HepG2 (cell line): Measurements from ENCODE around the gene RREB1. TPM values are rescaled to one million over a fixed set of nuclear protein-coding genes. Genes with fewer than 3 reads are reported as not detected.
A peak's percentile ranks its signal among the peaks of the same experiment; 100 is the strongest.

Experiments
- ATAC-seq: fragments of 200-7000 bp; cut with Tn5 transposase; 3 replicates; pipeline ENCODE4 v1.9.1; 2020; ENCODE audit warnings: mild to moderate bottlenecking, moderate library complexity
- BruUV-seq: library from RNA; stranded (reverse); fragments of 400-500 nt; replicated peaks from 2 replicates; lab custom pipeline; 2021; lab: Mats Ljungman, UMichigan
- CTCF ChIA-PET: fragments of 300-600 bp; formaldehyde crosslinking; extraction: SDS; loops from one replicate; lab custom pipeline; 2021; ENCODE audit warnings: low total read pairs, inconsistent platforms, low intra/inter-chr PET ratio; lab: Yijun Ruan, JAX
- POLR2A ChIA-PET: fragments of 350-600 bp; sonication (Branson Sonifier 250); formaldehyde crosslinking; loops from one replicate; lab custom pipeline; 2020; ENCODE audit warnings: antibody characterized with exemption, inconsistent platforms; lab: Yijun Ruan, JAX
- DNase-seq: peaks from one replicate; pipeline ENCODE4 v3.0.0-alpha.2; 2015; ENCODE audit warnings: low spot score
- FAIRE-seq: peaks from 3 replicates; lab custom pipeline; 2011; peaks lifted over from hg19 to GRCh38; lab: Jason Lieb, UNC
- H2AFZ ChIP-seq: one replicate; pipeline ENCODE4 v1.6.1; 2011; ENCODE audit warnings: low read length, inconsistent platforms
- H3K27ac ChIP-seq: fragments of 300-600 bp; 3 replicates; pipeline ENCODE4 v1.8.0; 2011; ENCODE audit warnings: mixed run types, mild to moderate bottlenecking, mixed read lengths, low read length, inconsistent platforms; ENCODE audit not compliant: insufficient read depth; ENCODE audit errors: extremely low read length
- H3K27me3 ChIP-seq, 2 experiments: fragments of 200-600 bp in 1 of 2; 2 replicates in 1 of 2; 3 replicates in 1 of 2; pipeline versions ENCODE4 v1.6.0 to v1.8.0; 2011; ENCODE audit warnings: low read length in 2 of 2, mild to moderate bottlenecking in 2 of 2, moderate library complexity in 2 of 2, inconsistent platforms in 1 of 2; ENCODE audit not compliant: insufficient read depth in 2 of 2, control insufficient read depth in 1 of 2
- H3K36me3 ChIP-seq, 2 experiments: fragments of 200-600 bp in 1 of 2; replicated peaks in 1 of 2; 2 replicates in 1 of 2; 3 replicates in 1 of 2; pipeline versions ENCODE4 v1.5.1 to v1.8.0; 2011; ENCODE audit warnings: low read length in 2 of 2, inconsistent platforms in 1 of 2; ENCODE audit not compliant: insufficient read depth in 2 of 2, control insufficient read depth in 1 of 2
- H3K4me1 ChIP-seq: 2 replicates; pipeline ENCODE4 v1.5.1; 2012; ENCODE audit warnings: low read length, inconsistent platforms; ENCODE audit not compliant: insufficient read depth
- H3K4me2 ChIP-seq: 2 replicates; pipeline ENCODE4 v1.6.0; 2011; ENCODE audit warnings: low read depth, low read length, inconsistent platforms
- H3K4me3 ChIP-seq, 3 experiments: fragments of 200-600 bp in 1 of 3; sonication (generic), shearing (Covaris generic) in 1 of 3; replicated peaks in 1 of 3; 2 replicates each; pipeline ENCODE4 v1.5.1; 2011 to 2016; ENCODE audit warnings: low read length in 3 of 3, inconsistent platforms in 2 of 3, low read depth in 2 of 3, mild to moderate bottlenecking in 2 of 3, control low read depth in 1 of 3, mixed read lengths in 1 of 3; ENCODE audit not compliant: insufficient read depth in 1 of 3
- H3K79me2 ChIP-seq: one replicate; pipeline ENCODE4 v1.6.1; 2011; ENCODE audit warnings: low read length, inconsistent platforms; ENCODE audit not compliant: insufficient read depth
- H3K9ac ChIP-seq: 2 replicates; pipeline ENCODE4 v1.6.0; 2011; ENCODE audit warnings: mild to moderate bottlenecking, low read depth, low read length, inconsistent platforms; ENCODE audit not compliant: insufficient read depth
- H3K9me3 ChIP-seq: 2 replicates; pipeline ENCODE4 v1.5.1; 2012; ENCODE audit warnings: mild to moderate bottlenecking, low read length
- H4K20me1 ChIP-seq: 2 replicates; pipeline ENCODE4 v1.6.0; 2011; ENCODE audit warnings: inconsistent platforms, mild to moderate bottlenecking, low read length, moderate library complexity; ENCODE audit not compliant: insufficient read depth
- MIER3 ChIP-seq: IDR thresholded peaks from 2 replicates; pipeline ENCODE4 v1.6.1; 2016; ENCODE audit warnings: missing compliant biosample characterization, borderline replicate concordance
- PATZ1 ChIP-seq: sonication (generic); formaldehyde crosslinking; IDR thresholded peaks from 2 replicates; pipeline ENCODE4 v1.4.0; 2020; ENCODE audit warnings: missing genetic modification reagents
- RBM22 ChIP-seq: fragments of 200-400 bp; formaldehyde crosslinking; optimal IDR thresholded peaks from 2 replicates; pipeline ENCODE3; 2017; ENCODE audit warnings: mild to moderate bottlenecking, low read length, moderate library complexity
- RNF2 ChIP-seq: fragments of 450-650 bp; conservative IDR thresholded peaks from 2 replicates; pipeline ENCODE4 v1.6.1; 2016; ENCODE audit warnings: low read depth
- RXRB ChIP-seq: IDR thresholded peaks from 2 replicates; pipeline ENCODE4 v1.6.1; 2016; ENCODE audit warnings: borderline replicate concordance, missing genetic modification reagents, missing compliant biosample characterization
- SMAD1 ChIP-seq: sonication (generic); formaldehyde crosslinking; IDR thresholded peaks from 2 replicates; pipeline ENCODE4 v1.4.0; 2020; ENCODE audit warnings: missing genetic modification reagents, low read depth, mild to moderate bottlenecking, borderline replicate concordance
- TRIM24 ChIP-seq: sonication (generic); formaldehyde crosslinking; IDR thresholded peaks from 2 replicates; pipeline ENCODE4 v1.8.0; 2022; ENCODE audit warnings: mild to moderate bottlenecking, missing genetic modification reagents
- U2AF1 ChIP-seq: fragments of 200-400 bp; formaldehyde crosslinking; optimal IDR thresholded peaks from 2 replicates; pipeline ENCODE3; 2017; ENCODE audit warnings: mild to moderate bottlenecking, low read depth, low read length
- ZBTB1 ChIP-seq: sonication (generic); formaldehyde crosslinking; IDR thresholded peaks from 2 replicates; pipeline ENCODE4 v1.4.0; 2020; ENCODE audit warnings: missing genetic modification reagents, borderline replicate concordance
- ZBTB38 ChIP-seq: sonication (generic); formaldehyde crosslinking; IDR thresholded peaks from 2 replicates; pipeline ENCODE4 v1.5.1; 2020; ENCODE audit warnings: mild to moderate bottlenecking, missing genetic modification reagents
- ZMYM4 ChIP-seq: sonication (generic); formaldehyde crosslinking; IDR thresholded peaks from 2 replicates; pipeline ENCODE4 v1.8.1; 2023; ENCODE audit warnings: mild to moderate bottlenecking, missing genetic modification reagents
- ZNF263 ChIP-seq: sonication (generic); formaldehyde crosslinking; IDR thresholded peaks from 2 replicates; pipeline ENCODE4 v1.4.0; 2020; ENCODE audit warnings: missing genetic modification reagents
- WGBS: methylation state at CpG from one replicate; pipeline ENCODE4 v1.1.6; 2017; ENCODE audit warnings: low lambda C conversion rate; 5-methylcytosine and 5-hydroxymethylcytosine counted together
- in situ Hi-C: cut with HindIII; loops from 2 replicates; pipeline ENCODE4 v1.10.0; 2017; ENCODE audit warnings: low pct_unique_long_range_greater_than_20kb; ENCODE audit not compliant: extremely low pct_ligation_motif_present
- intact Hi-C: fragments of 100-400 bp; cut with micrococcal nuclease; formaldehyde crosslinking; loops from one replicate; pipeline ENCODE4 v1.10.0; 2022; ENCODE audit not compliant: unreplicated experiment
- polyA plus RNA-seq, 8 experiments: library from polyadenylated mRNA; depleted of rRNA in 3 of 8; stranded (reverse) in 7 of 8; unstranded in 1 of 8; fragments of >200 nt; fragmentation: Illumina TruSeq in 4 of 8; extraction: Trizol in 4 of 8; gene quantifications; 2 replicates each; pipeline versions ENCODE4 v1.2.1 to v1.2.3, GENCODE V29; 2011 to 2016; ENCODE audit warnings: low read depth in 4 of 8, missing spikeins in 1 of 8, mixed read lengths in 1 of 8; ENCODE audit not compliant: insufficient read depth in 1 of 8
- total RNA-seq, 5 experiments: library from RNA; depleted of rRNA; stranded (reverse); fragments of >200 nt; fragmentation: Illumina TruSeq; extraction: Trizol; gene quantifications; 2 replicates each; pipeline ENCODE4 v1.2.3, GENCODE V29; 2016; ENCODE audit warnings: low read depth in 1 of 5
- TF ChIP-seq, protein P1 (sequence below): sonication (generic); formaldehyde crosslinking; IDR thresholded peaks from 2 replicates; pipeline ENCODE4 v1.5.0; 2020; ENCODE audit warnings: missing genetic modification reagents

RREB1 gene
- total and polyA plus RNA-seq, 2 of the 13 experiments (the other 11 are each of a cell fraction or from before 2014, with no cell fraction given), result 6.1 to 23.2 TPM

- POLR2A ChIA-PET, result no interaction called here
- no peak overlapping the region for H3K9ac ChIP-seq
- peak; percentile 83 for TF ChIP-seq ZNF263 (CRISPR knock-in tag)
- TF ChIP-seq MIER3 (CRISPR knock-in tag), result no peak
- TF ChIP-seq, protein P1, sequence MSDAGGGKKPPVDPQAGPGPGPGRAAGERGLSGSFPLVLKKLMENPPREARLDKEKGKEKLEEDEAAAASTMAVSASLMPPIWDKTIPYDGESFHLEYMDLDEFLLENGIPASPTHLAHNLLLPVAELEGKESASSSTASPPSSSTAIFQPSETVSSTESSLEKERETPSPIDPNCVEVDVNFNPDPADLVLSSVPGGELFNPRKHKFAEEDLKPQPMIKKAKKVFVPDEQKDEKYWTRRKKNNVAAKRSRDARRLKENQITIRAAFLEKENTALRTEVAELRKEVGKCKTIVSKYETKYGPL (CRISPR knock-in tag), result no peak
- no peak for TF ChIP-seq U2AF1
- peak; percentile 44 for TF ChIP-seq RBM22
- TF ChIP-seq PATZ1, result peak; percentile 66
- no peak for TF ChIP-seq TRIM24 (CRISPR knock-in tag)
- 0 out of 2 replicates have a peak, but pooled peaks have one; percentile 15 for TF ChIP-seq ZMYM4 (CRISPR knock-in tag)
- TF ChIP-seq SMAD1 (CRISPR knock-in tag), result no peak
- TF ChIP-seq ZBTB1 (CRISPR knock-in tag), result no peak
- peak; percentile 58; the same call in 1 of the 2 replicates for TF ChIP-seq ZBTB38 (CRISPR knock-in tag)
- TF ChIP-seq RXRB (CRISPR knock-in tag), result no peak
- TF ChIP-seq RNF2, result no peak
- TF ChIP-seq, all 625 proteins: peak for 5
- in situ Hi-C loops (no loop called here), intact Hi-C loops (no loop called here)
- H3K36me3 ChIP-seq, result peaks cover 22 to 24% of the 10 kb centered on the region in 2 experiments; a peak in 4 of 5 replicates
- H3K27me3 ChIP-seq, result no peaks in the 10 kb centered on the region
- H3K4me1 ChIP-seq, result peaks cover 55% of the 10 kb centered on the region
- H3K4me2 ChIP-seq, result no peak overlapping the region
- WGBS, result 79% methylated on average over 9 of the region's 9 CpGs
- BruUV-seq, result no TSS peak
- CTCF ChIA-PET, result no interaction called here
- ATAC-seq, result no peak
- peak overlapping the region; percentile 28 for H3K27ac ChIP-seq
- DNase-seq, result no peak
- H3K9me3 ChIP-seq, result no peaks in the 10 kb centered on the region
- no peak overlapping the region for H3K4me3 ChIP-seq
- H3K79me2 ChIP-seq, result peaks cover 87% of the 10 kb centered on the region
- H2AFZ ChIP-seq, result no peak overlapping the region
- peaks cover 27% of the 10 kb centered on the region for H4K20me1 ChIP-seq
- peak; percentile 64 for FAIRE-seq
Observed at GRCh38 chr6:7173843-7174503, 66.2 kb downstream of the RREB1 start.
